Upper lobe of left lung (tissue), 6 donors: ENCODE measurements around the gene STYXL1. TPM values are rescaled to one million over a fixed set of nuclear protein-coding genes. Genes with fewer than 3 reads are reported as not detected.
A peak's percentile ranks its signal among the peaks of the same experiment; 100 is the strongest.

ENCODE experiments used
- ATAC-seq, 2 donors: fragments of 200-7000 bp; cut with Tn5 transposase; one replicate each; pipeline ENCODE4 v1.9.1; 2022; ENCODE audit warnings: mild to moderate bottlenecking in 2 of 2, moderate library complexity in 2 of 2; ENCODE audit not compliant: low FRiP score in 2 of 2
- DNase-seq, 2 donors: peaks; one replicate each; pipeline ENCODE4 v3.0.0-alpha.2; 2019 to 2020
- H3K27ac ChIP-seq, 4 donors: fragments of 200-600 bp; sonication (generic); one replicate each; pipeline ENCODE4 v1.5.1; 2016 to 2019
- H3K27me3 ChIP-seq, 4 donors: fragments of 200-600 bp; sonication (generic); one replicate each; pipeline ENCODE4 v1.5.1; 2017 to 2019
- H3K36me3 ChIP-seq, 4 donors: fragments of 200-600 bp; sonication (generic); one replicate each; pipeline ENCODE4 v1.5.1; 2016 to 2019
- H3K4me1 ChIP-seq, 4 donors: fragments of 200-600 bp; sonication (generic); one replicate each; pipeline ENCODE4 v1.5.1; 2018 to 2019
- H3K4me3 ChIP-seq, 4 donors: fragments of 200-600 bp; sonication (generic); one replicate each; pipeline ENCODE4 v1.5.1; 2017 to 2019; ENCODE audit warnings: mild to moderate bottlenecking in 2 of 4, moderate library complexity in 1 of 4
- H3K9me3 ChIP-seq, 4 donors: fragments of 200-600 bp; sonication (generic); one replicate each; pipeline ENCODE4 v1.5.1; 2018 to 2019
- CTCF ChIP-seq, 6 experiments: fragments of 450-650 bp in 4 of 6; fragments of 200-600 bp in 2 of 6; sonication (generic) in 2 of 6; IDR thresholded peaks; one replicate each; pipeline ENCODE4 v1.5.1; 2016 to 2019; ENCODE audit warnings: antibody characterized with exemption in 6 of 6
- EP300 ChIP-seq, 4 donors: sonication (generic); formaldehyde crosslinking; IDR thresholded peaks; one replicate each; pipeline ENCODE4 v1.5.1; 2017; ENCODE audit warnings: antibody characterized with exemption in 4 of 4, control low read depth in 2 of 4
- POLR2A ChIP-seq, 4 donors: fragments of 450-650 bp; IDR thresholded peaks; one replicate each; pipeline ENCODE4 v1.5.1; 2016 to 2017; ENCODE audit warnings: antibody characterized with exemption in 4 of 4, mild to moderate bottlenecking in 2 of 4
- POLR2AphosphoS5 ChIP-seq, 2 donors: sonication (generic); formaldehyde crosslinking; IDR thresholded peaks; one replicate each; pipeline ENCODE4 v1.5.1; 2017; ENCODE audit warnings: antibody characterized with exemption in 2 of 2
- WGBS, 2 donors: methylation state at CpG; one replicate each; pipeline ENCODE4 v1.1.5; 2017 to 2018; 5-methylcytosine and 5-hydroxymethylcytosine counted together
- total RNA-seq, 6 donors: library from RNA; depleted of rRNA in 4 of 6; stranded (reverse); fragments of >200 nt in 4 of 6; gene quantifications; one replicate each; pipeline versions ENCODE4 v1.1.0 to v1.2.1, GENCODE V29; 2016 to 2021
- donor health status: DM: no; HTN: no; CAD: no; lungs with moderate emphysema.
- donor health status: DM: no; HTN: yes; CAD: no; lungs with severe emphysema.

STYXL1 gene
- total RNA-seq, 6 donors from 2014 or later = 11.1 to 71.2 (median 23.5) TPM

GRCh38 chr7:76064208-76064970, 16.6 kb upstream of the STYXL1 start:
- Histone ChIP-seq H3K4me1 (peaks cover 3 to 4% (median 4%) of the 10 kb centered on the region in 4 donors), H3K27me3 (no peaks in the 10 kb centered on the region)
- no peak for ATAC-seq

GRCh38 chr7:76063525-76063924, 15.7 kb upstream of the STYXL1 start:
- WGBS, 2 donors = 75 to 85% methylated on average over 4 to 13 of the region's 14 CpGs
- Histone ChIP-seq H3K4me1 (no peaks in the 10 kb centered on the region), H3K36me3 (peaks cover 29 to 92% (median 88%) of the 10 kb centered on the region in 4 donors), H3K27ac (no peak overlapping the region), H3K9me3 (no peaks in the 10 kb centered on the region), H3K27me3 (no peaks in the 10 kb centered on the region), H3K4me3 (no peak overlapping the region)
- no peak for TF ChIP-seq EP300 (IDR thresholded peaks at IDR 0.05)
- no peak for TF ChIP-seq POLR2A (IDR thresholded peaks at IDR 0.05)
- TF ChIP-seq CTCF (IDR thresholded peaks at IDR 0.05) = no peak
- no peak for TF ChIP-seq POLR2AphosphoS5 (IDR thresholded peaks at IDR 0.05)
- ATAC-seq (peak; percentile 13 to 28), DNase-seq (peak in 1 of 2 donors; percentile 31)

More at GRCh38 chr7:76064208-76064970, 16.6 kb upstream of the STYXL1 start:
- H3K27ac ChIP-seq = no peak overlapping the region
- peak in 1 of 2 donors; percentile 59 for DNase-seq
- no peak overlapping the region for H3K4me3 ChIP-seq
- peaks cover 29 to 84% (median 79%) of the 10 kb centered on the region in 4 donors for H3K36me3 ChIP-seq
- 95 to 97% methylated on average over 17 to 24 of the region's 24 CpGs for WGBS, 2 donors
- TF ChIP-seq CTCF (IDR thresholded peaks at IDR 0.05) (no peak), POLR2A (IDR thresholded peaks at IDR 0.05) (no peak), POLR2AphosphoS5 (IDR thresholded peaks at IDR 0.05) (no peak), EP300 (IDR thresholded peaks at IDR 0.05) (no peak)
- H3K9me3 ChIP-seq = no peaks in the 10 kb centered on the region

- Histone ChIP-seq H3K4me1 (no peaks in the 10 kb centered on the region), H3K27ac (no peak overlapping the region), H3K36me3 (peaks cover 33 to 96% (median 92%) of the 10 kb centered on the region in 4 donors), H3K4me3 (no peak overlapping the region), H3K27me3 (no peaks in the 10 kb centered on the region), H3K9me3 (no peaks in the 10 kb centered on the region)
- TF ChIP-seq EP300 (IDR thresholded peaks at IDR 0.05) (no peak), CTCF (IDR thresholded peaks at IDR 0.05) (no peak), POLR2AphosphoS5 (IDR thresholded peaks at IDR 0.05) (no peak), POLR2A (IDR thresholded peaks at IDR 0.05) (no peak)
- peak in 1 of 2 donors; percentile 64 for DNase-seq
- no peak for ATAC-seq
- WGBS, 2 donors = 90 to 96% methylated on average over 9 to 10 of the region's 10 CpGs
These were observed 15.3 kb upstream of the STYXL1 start for GRCh38 chr7:76063114-76063513.

GRCh38 chr7:76062254-76062653, 14.5 kb upstream of the STYXL1 start:
- WGBS, 2 donors = 96 to 97% methylated on average over 13 to 15 of the region's 15 CpGs
- H3K36me3 ChIP-seq = peaks cover 41 to 100% (median 98%) of the 10 kb centered on the region in 4 donors

More at GRCh38 chr7:76062254-76062653, 14.5 kb upstream of the STYXL1 start:
- Histone ChIP-seq H3K9me3 (no peaks in the 10 kb centered on the region), H3K4me1 (no peaks in the 10 kb centered on the region), H3K27me3 (no peaks in the 10 kb centered on the region), H3K4me3 (no peak overlapping the region), H3K27ac (no peak overlapping the region)
- DNase-seq = no peak
- TF ChIP-seq CTCF (IDR thresholded peaks at IDR 0.05) (no peak), POLR2A (IDR thresholded peaks at IDR 0.05) (no peak), EP300 (IDR thresholded peaks at IDR 0.05) (no peak), POLR2AphosphoS5 (IDR thresholded peaks at IDR 0.05) (no peak)
- no peak for ATAC-seq
